Adrenal gland (tissue), 5 donors: Measurements from ENCODE around the gene TIMP3.

Source experiments
- POLR2A ChIP-seq, 2 donors: fragments of 450-650 bp; IDR thresholded peaks; one replicate each; pipeline ENCODE4 v1.6.1; 2017; ENCODE audit warnings: antibody characterized with exemption in 2 of 2, mild to moderate bottlenecking in 2 of 2, moderate library complexity in 1 of 2
- TF ChIP-seq, protein P1 (sequence below), 6 experiments: fragments of 450-650 bp in 4 of 6; fragments of 200-600 bp in 2 of 6; sonication (generic) in 1 of 6; IDR thresholded peaks; 1 replicate in 5 of 6; 2 replicates in 1 of 6; pipeline versions ENCODE4 v1.5.1 to v1.8.0; 2016 to 2021; ENCODE audit warnings: antibody characterized with exemption in 6 of 6, mild to moderate bottlenecking in 2 of 6, moderate library complexity in 1 of 6
- donor health status: DM: no; HTN: no; CAD: no.

DNA sequence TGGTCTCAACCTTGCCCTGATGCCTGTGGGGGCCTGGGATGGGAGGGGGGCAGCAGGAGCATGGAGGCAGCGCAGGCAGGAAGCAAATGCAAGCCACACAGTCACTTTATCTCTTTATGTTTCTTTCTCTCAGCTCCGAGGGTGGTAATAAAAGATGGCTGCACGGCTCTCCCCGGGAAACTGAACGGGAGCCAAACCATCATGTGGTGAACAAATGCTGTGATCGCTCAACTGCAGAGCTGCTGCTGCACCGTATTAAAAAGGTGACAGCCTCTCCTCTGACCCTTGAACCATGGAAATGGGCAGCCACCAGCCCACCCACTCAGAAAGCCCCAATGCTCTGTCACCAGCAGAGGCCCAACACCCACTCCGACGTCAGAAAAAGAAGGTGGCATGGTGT is 110.0 kb downstream of the TIMP3 start:
- TF ChIP-seq POLR2A (IDR thresholded peaks at IDR 0.05), result no peak
- TF ChIP-seq, protein P1, sequence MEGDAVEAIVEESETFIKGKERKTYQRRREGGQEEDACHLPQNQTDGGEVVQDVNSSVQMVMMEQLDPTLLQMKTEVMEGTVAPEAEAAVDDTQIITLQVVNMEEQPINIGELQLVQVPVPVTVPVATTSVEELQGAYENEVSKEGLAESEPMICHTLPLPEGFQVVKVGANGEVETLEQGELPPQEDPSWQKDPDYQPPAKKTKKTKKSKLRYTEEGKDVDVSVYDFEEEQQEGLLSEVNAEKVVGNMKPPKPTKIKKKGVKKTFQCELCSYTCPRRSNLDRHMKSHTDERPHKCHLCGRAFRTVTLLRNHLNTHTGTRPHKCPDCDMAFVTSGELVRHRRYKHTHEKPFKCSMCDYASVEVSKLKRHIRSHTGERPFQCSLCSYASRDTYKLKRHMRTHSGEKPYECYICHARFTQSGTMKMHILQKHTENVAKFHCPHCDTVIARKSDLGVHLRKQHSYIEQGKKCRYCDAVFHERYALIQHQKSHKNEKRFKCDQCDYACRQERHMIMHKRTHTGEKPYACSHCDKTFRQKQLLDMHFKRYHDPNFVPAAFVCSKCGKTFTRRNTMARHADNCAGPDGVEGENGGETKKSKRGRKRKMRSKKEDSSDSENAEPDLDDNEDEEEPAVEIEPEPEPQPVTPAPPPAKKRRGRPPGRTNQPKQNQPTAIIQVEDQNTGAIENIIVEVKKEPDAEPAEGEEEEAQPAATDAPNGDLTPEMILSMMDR (IDR thresholded peaks at IDR 0.05), result no peak
